ENCODE data around the gene ZSCAN22.
"Not testable (repeated sequence)": the region's sequence is repeated elsewhere in the genome, so short reads cannot be mapped to it uniquely, and the experiment has no call there.

Gene ZSCAN22

GRCh38 chr19:58326914-58327726 lies at the start of gene ZSCAN22:
Gene ZSCAN22 (plus strand): TSS chr19:58326994. CDS start chr19:58334803, 7,809 bp downstream.
- peak; percentile 82 for DNase-seq (ENCODE audit: low read depth)

- DNase-seq (ENCODE audit: low read depth), result no peak
Observed at GRCh38 chr19:58277197-58277596, 49.6 kb upstream of the ZSCAN22 start.

DNA sequence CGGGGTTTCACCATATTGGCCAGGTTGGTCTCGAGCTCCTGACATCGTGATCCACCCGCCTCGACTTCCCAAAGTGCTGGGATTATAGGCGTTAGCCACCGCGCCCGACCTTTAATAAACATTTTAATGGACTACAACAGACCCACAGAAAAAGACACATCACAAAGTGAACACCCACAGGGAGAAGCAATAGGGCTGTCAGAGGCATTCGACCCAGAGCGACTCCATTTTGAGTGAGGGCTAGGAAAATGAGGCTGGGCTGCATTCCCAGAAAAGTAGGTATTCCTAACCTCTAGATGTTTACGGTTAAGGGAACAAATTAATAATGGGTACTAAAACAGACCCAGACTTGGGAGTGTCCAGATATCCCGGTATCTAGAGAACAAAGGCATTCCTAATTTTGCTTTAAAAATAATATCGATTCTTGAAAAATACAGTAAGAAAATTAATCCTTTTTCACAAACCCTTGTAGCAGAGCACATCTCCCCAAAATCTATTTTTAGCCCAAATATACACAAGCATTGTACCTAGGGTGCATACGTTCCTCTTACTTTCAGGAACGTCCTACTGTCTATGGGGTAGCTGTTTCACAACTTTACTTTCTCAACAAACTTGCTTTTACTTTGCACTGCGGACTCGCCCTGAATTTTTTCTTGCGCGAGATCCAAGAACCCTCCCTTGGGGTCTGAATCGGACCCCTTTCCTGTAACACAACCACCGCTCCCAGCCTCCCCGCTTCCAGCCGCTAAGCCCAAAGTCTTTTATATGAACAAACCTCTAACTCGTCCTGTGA lies 48.9 kb upstream of the ZSCAN22 start:
- no peak for DNase-seq (ENCODE audit: low read depth)

DNA sequence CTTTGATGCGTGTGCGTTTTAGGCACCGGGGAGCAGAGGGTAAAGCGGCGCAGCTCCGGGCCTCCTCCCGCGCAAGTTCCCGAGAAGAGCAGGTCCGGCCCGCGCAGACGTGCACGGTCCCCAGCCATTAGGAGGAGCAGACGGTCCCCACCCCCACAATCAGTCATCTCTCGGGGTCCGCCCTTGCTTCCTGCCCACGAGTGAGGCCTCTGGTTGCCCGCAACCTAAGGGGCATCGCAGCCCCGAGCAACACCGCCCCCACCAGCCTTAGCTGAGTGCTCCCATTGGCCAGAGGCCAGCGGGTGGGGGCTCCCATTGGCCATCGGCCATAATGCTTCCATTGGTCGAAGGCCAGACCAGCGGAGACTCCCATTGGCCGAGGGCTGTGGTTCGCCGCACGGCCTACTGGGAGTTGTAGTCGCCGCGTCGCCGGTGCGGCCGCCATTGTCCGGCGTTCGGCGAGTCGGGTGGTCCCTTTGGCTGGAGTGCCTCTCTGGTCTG lies 48.2 kb upstream of the ZSCAN22 start, which contains the start of gene ZNF8:
Gene ZNF8, plus strand, starts transcription at position 415 of the 501 bp plus-strand sequence. CDS start 127 bp downstream, outside the sequence.
- DNase-seq (ENCODE audit: low read depth), result peak; percentile 93

DNA sequence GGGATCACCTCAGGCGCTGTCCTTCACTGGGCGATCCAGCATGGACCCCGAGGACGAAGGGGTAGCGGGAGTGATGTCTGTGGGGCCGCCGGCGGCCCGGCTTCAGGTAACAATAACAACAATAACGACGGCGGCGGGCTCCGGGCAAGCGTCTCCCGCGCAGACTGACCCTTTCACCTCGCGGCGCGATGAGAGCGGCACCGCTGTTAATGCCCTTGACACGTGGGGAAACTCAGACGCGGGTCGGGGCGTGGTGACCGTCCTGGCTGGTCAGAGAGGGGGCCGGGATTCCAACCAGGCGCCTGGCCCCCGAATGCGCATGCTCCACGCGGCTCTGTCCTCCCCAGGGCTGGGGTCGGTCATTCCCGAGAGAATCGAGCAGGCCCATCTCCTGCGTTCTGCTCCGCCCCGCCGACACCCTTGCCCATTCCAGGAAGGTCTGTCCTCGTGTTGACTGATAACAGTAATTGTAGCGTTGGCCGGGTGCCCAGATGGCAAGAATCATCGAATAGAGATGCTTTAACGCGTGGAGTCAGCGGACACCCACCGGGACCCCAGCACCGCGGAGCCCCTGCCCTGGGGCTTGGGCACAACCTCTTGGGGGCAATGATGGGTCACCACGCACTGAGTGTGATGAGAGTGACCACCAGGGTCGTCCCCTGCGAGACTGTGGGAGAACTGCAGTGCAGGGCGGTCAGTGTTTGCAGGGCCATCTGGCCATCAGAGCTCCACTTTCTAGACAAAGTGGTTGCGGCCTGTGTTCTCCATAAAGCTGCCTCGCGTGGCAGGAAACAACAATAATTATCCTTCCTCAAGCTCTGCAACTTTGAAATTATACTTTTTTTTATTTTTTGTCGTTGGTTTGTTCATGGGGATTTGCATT lies 47.5 kb upstream of the ZSCAN22 start:
- peak; percentile 2 for DNase-seq (ENCODE audit: low read depth)

GRCh38 chr19:58279925-58280316 lies 46.9 kb upstream of the ZSCAN22 start:
- DNase-seq (ENCODE audit: low read depth), result no peak

GRCh38 chr19:58284199-58284598 lies 42.6 kb upstream of the ZSCAN22 start:
- DNase-seq (ENCODE audit: low read depth), result no peak

GRCh38 chr19:58291943-58292342 lies 34.9 kb upstream of the ZSCAN22 start:
- DNase-seq (ENCODE audit: low read depth), result no peak

DNA sequence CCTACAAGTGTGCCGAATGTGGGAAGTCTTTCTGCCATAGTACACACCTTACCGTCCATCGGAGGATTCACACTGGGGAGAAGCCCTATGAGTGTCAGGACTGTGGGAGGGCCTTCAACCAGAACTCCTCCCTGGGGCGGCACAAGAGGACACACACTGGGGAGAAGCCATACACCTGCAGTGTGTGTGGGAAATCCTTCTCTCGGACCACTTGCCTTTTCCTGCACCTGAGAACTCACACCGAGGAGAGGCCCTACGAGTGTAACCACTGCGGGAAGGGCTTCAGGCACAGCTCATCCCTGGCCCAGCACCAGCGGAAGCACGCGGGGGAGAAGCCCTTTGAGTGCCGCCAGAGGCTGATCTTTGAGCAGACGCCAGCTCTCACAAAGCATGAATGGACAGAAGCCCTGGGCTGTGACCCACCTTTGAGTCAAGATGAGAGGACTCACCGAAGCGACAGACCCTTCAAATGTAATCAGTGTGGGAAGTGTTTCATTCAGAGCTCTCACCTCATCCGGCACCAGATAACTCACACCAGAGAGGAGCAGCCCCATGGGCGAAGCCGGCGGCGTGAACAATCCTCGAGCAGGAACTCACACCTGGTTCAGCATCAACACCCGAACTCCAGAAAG lies 31.9 kb upstream of the ZSCAN22 start:
- no peak for DNase-seq (ENCODE audit: low read depth)

DNA sequence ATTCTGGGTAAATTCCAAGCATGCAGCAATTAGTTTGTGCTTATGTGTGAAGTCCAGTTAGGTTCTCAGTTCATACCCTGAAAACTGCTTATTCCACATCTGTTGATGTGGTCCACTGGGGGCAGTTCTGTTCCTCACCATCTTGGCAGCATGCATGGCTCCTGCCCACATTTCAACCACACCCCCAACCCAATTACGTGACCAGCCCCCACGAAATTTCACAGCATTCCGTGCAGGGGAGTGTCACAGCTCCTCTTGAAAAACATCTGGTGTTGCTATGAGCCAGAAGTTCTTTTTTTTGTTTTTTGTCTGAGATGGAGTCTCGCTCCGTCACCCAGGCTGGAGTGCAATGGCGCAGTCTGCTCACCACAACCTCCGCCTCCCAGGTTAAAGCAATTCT lies 30.7 kb upstream of the ZSCAN22 start:
- no peak for DNase-seq (ENCODE audit: low read depth)

DNA sequence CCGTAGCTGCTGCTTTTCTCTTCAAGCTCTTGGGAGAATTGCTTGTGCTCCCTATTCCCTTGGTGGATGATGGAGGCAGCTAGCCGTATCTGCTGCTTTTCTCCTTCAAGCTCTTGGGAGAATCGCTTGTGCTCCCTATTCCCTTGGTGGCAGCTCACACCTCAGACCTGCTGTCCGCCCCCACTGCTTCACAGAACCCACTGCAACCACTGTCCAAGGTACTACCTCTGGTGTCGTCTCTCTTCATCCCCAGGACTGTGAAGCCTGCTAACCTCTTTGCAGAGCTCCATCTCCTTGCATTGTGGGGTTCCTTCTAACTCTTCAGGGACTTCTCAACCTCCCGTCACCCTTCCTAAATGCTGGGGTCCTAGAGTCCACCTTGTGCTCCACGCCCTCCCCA lies 26.2 kb upstream of the ZSCAN22 start:
- DNase-seq (ENCODE audit: low read depth), result no peak

- DNase-seq (ENCODE audit: low read depth), result no peak
Observed at GRCh38 chr19:58304255-58304654, 22.5 kb upstream of the ZSCAN22 start.

- no peak for DNase-seq (ENCODE audit: low read depth)
Observed at GRCh38 chr19:58304748-58305064, 22.1 kb upstream of the ZSCAN22 start.

DNA sequence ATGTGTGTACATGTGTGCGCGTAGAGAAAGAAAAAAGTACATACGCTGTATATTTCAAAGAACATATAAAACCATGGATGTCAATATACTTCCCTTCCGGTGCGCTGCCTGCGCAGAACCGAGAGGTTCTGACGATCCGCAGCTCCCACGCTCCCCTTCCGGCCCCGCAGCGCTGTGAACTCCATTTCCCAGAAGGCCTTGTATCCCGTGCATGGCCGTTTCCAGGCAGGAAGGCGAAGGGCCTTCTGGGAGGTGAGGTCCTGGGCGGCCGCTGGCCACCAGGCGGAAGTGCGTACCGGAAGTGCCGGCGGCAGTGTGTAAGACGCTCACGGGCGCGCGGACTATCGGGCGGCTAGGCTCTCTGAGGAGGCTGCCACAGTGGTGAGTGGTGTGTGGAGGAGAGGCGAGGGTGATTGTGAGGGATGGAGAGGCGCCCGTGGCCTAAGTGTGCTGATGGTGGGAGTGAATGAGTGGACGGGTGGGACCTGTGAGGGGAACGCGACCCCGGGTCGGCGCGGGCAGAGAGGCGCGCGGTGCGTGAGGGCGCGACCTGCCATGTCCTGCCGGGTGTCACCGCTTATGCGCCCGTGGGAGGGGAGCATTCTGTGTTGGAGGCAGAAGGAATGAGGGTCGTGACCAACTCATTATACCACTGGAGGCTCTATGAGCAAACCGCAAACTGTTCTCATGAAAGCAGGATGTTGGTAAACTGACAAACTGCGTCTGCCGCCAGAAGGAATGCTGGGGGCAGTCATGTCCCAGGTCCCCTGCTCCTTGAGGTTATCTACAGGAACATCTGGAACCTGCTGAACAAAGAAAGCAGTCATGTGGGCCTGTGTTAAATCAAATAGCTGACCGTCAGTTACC lies 21.5 kb upstream of the ZSCAN22 start, which contains the start of gene ERVK3-1:
Gene ERVK3-1, plus strand, starts transcription at position 313 of the 867 bp plus-strand sequence. CDS start 6,792 bp downstream, outside the sequence.
- DNase-seq (ENCODE audit: low read depth), result peak; percentile 89

DNA sequence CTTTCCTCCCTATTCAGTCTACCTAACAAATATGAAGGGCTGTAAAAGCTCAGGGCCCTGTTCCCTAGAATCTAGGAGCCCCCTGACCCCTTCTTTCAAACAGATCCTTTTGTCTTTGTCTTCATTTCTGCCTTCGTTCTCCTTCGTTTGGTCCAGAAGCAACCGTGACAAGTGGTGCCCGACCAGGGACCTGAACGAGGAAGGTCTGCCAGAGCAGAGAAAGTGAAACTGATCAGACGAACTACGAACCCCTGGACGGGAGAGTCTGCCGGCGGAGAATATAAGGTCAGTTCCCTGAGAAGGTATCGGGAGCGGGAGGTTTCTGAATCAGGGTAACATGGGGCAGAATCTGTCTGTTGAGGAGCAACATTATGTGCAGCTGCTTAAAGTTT lies 20.9 kb upstream of the ZSCAN22 start:
- no peak for DNase-seq (ENCODE audit: low read depth)

GRCh38 chr19:58307736-58308135 lies 19.1 kb upstream of the ZSCAN22 start:
- DNase-seq (ENCODE audit: low read depth), result no peak

- not testable (repeated sequence) for DNase-seq (ENCODE audit: low read depth)
Observed at GRCh38 chr19:58310685-58311084, 16.1 kb upstream of the ZSCAN22 start.

DNA sequence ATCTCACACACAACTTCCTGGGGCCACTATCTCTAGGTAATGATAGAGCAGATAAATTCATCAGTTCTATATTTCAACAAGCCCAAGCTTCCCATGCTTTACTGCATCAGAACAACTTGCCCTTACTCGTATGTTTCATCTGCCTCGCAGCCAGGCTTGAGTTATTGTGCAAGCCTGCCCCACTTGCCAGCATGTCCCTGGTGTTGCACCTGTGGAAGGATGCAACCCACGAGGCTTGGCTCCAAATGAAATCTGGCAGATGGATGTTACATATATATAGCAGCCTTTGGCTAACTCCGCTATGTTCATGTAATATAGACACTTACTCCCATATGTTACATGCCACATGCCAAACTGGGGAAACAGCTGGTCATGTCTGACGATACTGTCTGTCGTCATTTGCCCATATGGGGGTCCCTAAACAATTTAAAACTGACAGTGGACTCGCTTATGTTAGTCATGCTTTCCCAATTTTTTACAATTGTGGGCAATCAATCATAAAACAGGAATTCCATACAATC lies 15.4 kb upstream of the ZSCAN22 start:
- no peak for DNase-seq (ENCODE audit: low read depth)

DNA sequence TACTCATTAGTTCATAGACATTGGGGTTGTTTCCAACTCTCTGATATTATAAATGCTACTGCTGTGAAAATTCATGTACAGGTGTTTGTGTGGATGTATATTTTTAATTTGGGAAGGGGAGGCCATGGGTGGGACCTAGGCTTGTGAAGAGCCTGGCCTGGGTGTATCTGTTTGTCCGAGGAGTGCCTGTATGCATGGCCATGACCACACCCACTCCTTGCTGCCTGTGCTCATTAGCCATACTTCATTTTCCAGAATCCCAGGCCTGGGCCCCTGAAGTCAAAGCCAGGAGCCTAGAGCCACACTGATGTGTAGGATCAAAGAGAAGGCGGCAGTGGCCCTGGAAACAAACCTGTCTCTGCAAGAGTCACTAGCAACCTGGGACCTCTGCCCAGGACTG lies 11.2 kb upstream of the ZSCAN22 start:
- no peak for DNase-seq (ENCODE audit: low read depth)

GRCh38 chr19:58317476-58318072 lies 9.2 kb upstream of the ZSCAN22 start:
- DNase-seq (ENCODE audit: low read depth), result no peak

Data from stimulated activated CD8-positive, alpha-beta memory T cell treated with anti-CD3 and anti-CD28 coated beads, Interleukin-12 subunit alpha, Interleukin-12 subunit beta, amount 100 ng/mL, for 1 hour (primary cell).